ENCODE measurements around the gene HPRT1. TPM values are rescaled to one million over a fixed set of nuclear protein-coding genes. Genes with fewer than 3 reads are reported as not detected.

The HPRT1 gene
- total RNA-seq, 1 donor from 2014 or later, result 14.5 TPM

- Histone ChIP-seq H3K27me3 (no peaks in the 10 kb centered on the region), H3K4me1 (no peaks in the 10 kb centered on the region), H3K36me3 (no peaks in the 10 kb centered on the region), H3K9me3 (no peaks in the 10 kb centered on the region), H3K27ac (no peak overlapping the region), H3K4me3 (no peak overlapping the region)
- DNase-seq (ENCODE audit: extremely low spot score in 2 of 2), result no peak
- TF ChIP-seq CTCF (IDR thresholded peaks at IDR 0.05) (no peak), POLR2AphosphoS5 (IDR thresholded peaks at IDR 0.05; ENCODE audit: insufficient read depth in 1 of 2, low read depth in 1 of 2) (no peak), POLR2A (IDR thresholded peaks at IDR 0.05) (no peak)
- intact Hi-C loops (cut with DNase I), result no loop called here
Measured at GRCh38 chrX:134470013-134470412, 10.0 kb downstream of the HPRT1 start.

- no peak for TF ChIP-seq CTCF (IDR thresholded peaks at IDR 0.05)
- no peak for TF ChIP-seq POLR2AphosphoS5 (IDR thresholded peaks at IDR 0.05; ENCODE audit: insufficient read depth in 1 of 2, low read depth in 1 of 2)
- no peak for TF ChIP-seq POLR2A (IDR thresholded peaks at IDR 0.05)
- intact Hi-C loops (cut with DNase I), result no loop called here
Measured at GRCh38 chrX:134472041-134472440, 12.1 kb downstream of the HPRT1 start.

GRCh38 chrX:134476284-134476683, 16.3 kb downstream of the HPRT1 start:
- no peak for DNase-seq (ENCODE audit: extremely low spot score in 2 of 2)
- intact Hi-C loops (cut with DNase I), result no loop called here
- no peaks in the 10 kb centered on the region for H3K9me3 ChIP-seq
- no peaks in the 10 kb centered on the region for H3K36me3 ChIP-seq
- no peak overlapping the region for H3K4me3 ChIP-seq
- H3K27me3 ChIP-seq, result no peaks in the 10 kb centered on the region
- no peak overlapping the region for H3K27ac ChIP-seq
- no peaks in the 10 kb centered on the region for H3K4me1 ChIP-seq
- no peak for TF ChIP-seq CTCF (IDR thresholded peaks at IDR 0.05)
- no peak for TF ChIP-seq POLR2A (IDR thresholded peaks at IDR 0.05)
- no peak for TF ChIP-seq POLR2AphosphoS5 (IDR thresholded peaks at IDR 0.05; ENCODE audit: insufficient read depth in 1 of 2, low read depth in 1 of 2)

More at GRCh38 chrX:134472041-134472440, 12.1 kb downstream of the HPRT1 start:
- Histone ChIP-seq H3K36me3 (no peaks in the 10 kb centered on the region), H3K9me3 (no peaks in the 10 kb centered on the region), H3K4me3 (no peak overlapping the region), H3K27ac (no peak overlapping the region), H3K27me3 (no peaks in the 10 kb centered on the region), H3K4me1 (no peaks in the 10 kb centered on the region)
- DNase-seq (ENCODE audit: extremely low spot score in 2 of 2), result no peak

GRCh38 chrX:134478374-134478773, 18.4 kb downstream of the HPRT1 start:
- Histone ChIP-seq H3K36me3 (no peaks in the 10 kb centered on the region), H3K27ac (no peak overlapping the region), H3K9me3 (no peaks in the 10 kb centered on the region), H3K27me3 (no peaks in the 10 kb centered on the region), H3K4me1 (no peaks in the 10 kb centered on the region), H3K4me3 (no peak overlapping the region)
- intact Hi-C loops (cut with DNase I), result no loop called here
- TF ChIP-seq POLR2A (IDR thresholded peaks at IDR 0.05) (no peak), CTCF (IDR thresholded peaks at IDR 0.05) (no peak), POLR2AphosphoS5 (IDR thresholded peaks at IDR 0.05; ENCODE audit: insufficient read depth in 1 of 2, low read depth in 1 of 2) (no peak)
- DNase-seq (ENCODE audit: extremely low spot score in 2 of 2), result no peak

GRCh38 chrX:134480061-134480460, 20.1 kb downstream of the HPRT1 start:
- H3K27ac ChIP-seq, result no peak overlapping the region
- no peaks in the 10 kb centered on the region for H3K4me1 ChIP-seq
- H3K36me3 ChIP-seq, result no peaks in the 10 kb centered on the region
- H3K9me3 ChIP-seq, result no peaks in the 10 kb centered on the region
- no peak for DNase-seq (ENCODE audit: extremely low spot score in 2 of 2)
- intact Hi-C loops (cut with DNase I), result no loop called here
- H3K27me3 ChIP-seq, result no peaks in the 10 kb centered on the region
- no peak overlapping the region for H3K4me3 ChIP-seq
- TF ChIP-seq POLR2AphosphoS5 (IDR thresholded peaks at IDR 0.05; ENCODE audit: insufficient read depth in 1 of 2, low read depth in 1 of 2) (no peak), CTCF (IDR thresholded peaks at IDR 0.05) (no peak)

Data from vagina (tissue), 2 donors.